ENCODE results near the gene KIFC1. TPM values are rescaled to one million over a fixed set of nuclear protein-coding genes. Genes with fewer than 3 reads are reported as not detected.

Gene KIFC1
- total RNA-seq, 1 donor: 4.8 TPM

Small RNAs within 50 kb of the gene (small RNA-seq; reads per million reads assigned to genes)
- gene RPL35AP4 (not detected), gene ZBTB9 (not detected)

Other genes with a start within 250 kb of the KIFC1 start
- gene COL11A2, start 199.4 kb upstream of the KIFC1 start, total RNA-seq: 0.27 TPM
- 23.4 TPM for gene RXRB, start 191.2 kb upstream of the KIFC1 start, total RNA-seq
- gene SLC39A7, start 191.0 kb upstream of the KIFC1 start, total RNA-seq: 29.9 TPM
- gene HSD17B8, start 187.2 kb upstream of the KIFC1 start, total RNA-seq: 55.7 TPM
- gene RING1, start 183.3 kb upstream of the KIFC1 start, total RNA-seq: 40.4 TPM
- gene VPS52, start 119.9 kb upstream of the KIFC1 start, total RNA-seq: 62.5 TPM
- 10,287 TPM for gene RPS18, start 119.7 kb upstream of the KIFC1 start, total RNA-seq
- 14.3 TPM for gene B3GALT4, start 114.7 kb upstream of the KIFC1 start, total RNA-seq
- 63.3 TPM for gene WDR46, start 102.6 kb upstream of the KIFC1 start, total RNA-seq
- 7.5 TPM for gene PFDN6, start 102.2 kb upstream of the KIFC1 start, total RNA-seq
- 35.5 TPM for gene RGL2, start 92.9 kb upstream of the KIFC1 start, total RNA-seq
- gene TAPBP, start 77.7 kb upstream of the KIFC1 start, total RNA-seq: 323 TPM
- 27.7 TPM for gene ZBTB22, start 74.1 kb upstream of the KIFC1 start, total RNA-seq
- gene DAXX, start 68.9 kb upstream of the KIFC1 start, total RNA-seq: 63.6 TPM
- gene PHF1, start 19.2 kb downstream of the KIFC1 start, total RNA-seq: 22.9 TPM
- 109 TPM for gene CUTA, start 26.3 kb downstream of the KIFC1 start, total RNA-seq
- gene SYNGAP1, start 28.2 kb downstream of the KIFC1 start, total RNA-seq: 22.4 TPM
- 6.2 TPM for gene ZBTB9, start 62.8 kb downstream of the KIFC1 start, total RNA-seq
- 27.5 TPM for gene BAK1, start 188.5 kb downstream of the KIFC1 start, total RNA-seq
- gene ITPR3, start 229.5 kb downstream of the KIFC1 start, total RNA-seq: 10.5 TPM

Data from hematopoietic multipotent progenitor cell (in vitro differentiated cells).